D341Med (cell line): Measurements from ENCODE around the gene KBTBD7.

ENCODE experiments used
- DNase-seq: peaks from one replicate; pipeline ENCODE4 v3.0.0; 2012; ENCODE audit warnings: low spot score

KBTBD7 gene

GRCh38 chr13:41193919-41194824 is at the start of gene KBTBD7:
TSS of gene KBTBD7 (minus strand) at chr13:41194569. CDS start at chr13:41194257, 312 bp downstream.
- peak; percentile 93 for DNase-seq

GRCh38 chr13:41241626-41242025 is 47.3 kb upstream of the KBTBD7 start:
- no peak for DNase-seq

- DNase-seq, result no peak
Measured at GRCh38 chr13:41236369-41236768, 42.0 kb upstream of the KBTBD7 start.

- DNase-seq, result no peak
Measured at GRCh38 chr13:41232578-41233480, 38.5 kb upstream of the KBTBD7 start.

- no peak for DNase-seq
Measured at GRCh38 chr13:41231786-41232185, 37.4 kb upstream of the KBTBD7 start.

- no peak for DNase-seq
Measured at GRCh38 chr13:41231025-41231677, 36.8 kb upstream of the KBTBD7 start.

- no peak for DNase-seq
Measured at GRCh38 chr13:41229356-41229755, 35.0 kb upstream of the KBTBD7 start.

- DNase-seq, result no peak
Measured at GRCh38 chr13:41224113-41225110, 30.0 kb upstream of the KBTBD7 start.

- peak; percentile 63 for DNase-seq
Measured at GRCh38 chr13:41222259-41222852, 28.0 kb upstream of the KBTBD7 start.

GRCh38 chr13:41220401-41220800 is 26.0 kb upstream of the KBTBD7 start:
- no peak for DNase-seq

GRCh38 chr13:41216160-41216559 is 21.8 kb upstream of the KBTBD7 start:
- no peak for DNase-seq

- DNase-seq, result no peak
Measured at GRCh38 chr13:41213919-41214318, 19.6 kb upstream of the KBTBD7 start.

- DNase-seq, result no peak
Measured at GRCh38 chr13:41213316-41213715, 18.9 kb upstream of the KBTBD7 start.

- no peak for DNase-seq
Measured at GRCh38 chr13:41212881-41213280, 18.5 kb upstream of the KBTBD7 start.

GRCh38 chr13:41211062-41211461 is 16.7 kb upstream of the KBTBD7 start:
- DNase-seq, result no peak

GRCh38 chr13:41206467-41206866 is 12.1 kb upstream of the KBTBD7 start:
- DNase-seq, result no peak

- DNase-seq, result no peak
Measured at GRCh38 chr13:41203810-41204209, 9.4 kb upstream of the KBTBD7 start.

GRCh38 chr13:41200126-41200525 is 5.8 kb upstream of the KBTBD7 start:
- no peak for DNase-seq

- no peak for DNase-seq
Measured at GRCh38 chr13:41199526-41199925, 5.2 kb upstream of the KBTBD7 start.

GRCh38 chr13:41199079-41199478 is 4.7 kb upstream of the KBTBD7 start:
- DNase-seq, result no peak

GRCh38 chr13:41196620-41197019 is 2.3 kb upstream of the KBTBD7 start:
- no peak for DNase-seq
